ENCODE data around the gene TRIM41.

DNA sequence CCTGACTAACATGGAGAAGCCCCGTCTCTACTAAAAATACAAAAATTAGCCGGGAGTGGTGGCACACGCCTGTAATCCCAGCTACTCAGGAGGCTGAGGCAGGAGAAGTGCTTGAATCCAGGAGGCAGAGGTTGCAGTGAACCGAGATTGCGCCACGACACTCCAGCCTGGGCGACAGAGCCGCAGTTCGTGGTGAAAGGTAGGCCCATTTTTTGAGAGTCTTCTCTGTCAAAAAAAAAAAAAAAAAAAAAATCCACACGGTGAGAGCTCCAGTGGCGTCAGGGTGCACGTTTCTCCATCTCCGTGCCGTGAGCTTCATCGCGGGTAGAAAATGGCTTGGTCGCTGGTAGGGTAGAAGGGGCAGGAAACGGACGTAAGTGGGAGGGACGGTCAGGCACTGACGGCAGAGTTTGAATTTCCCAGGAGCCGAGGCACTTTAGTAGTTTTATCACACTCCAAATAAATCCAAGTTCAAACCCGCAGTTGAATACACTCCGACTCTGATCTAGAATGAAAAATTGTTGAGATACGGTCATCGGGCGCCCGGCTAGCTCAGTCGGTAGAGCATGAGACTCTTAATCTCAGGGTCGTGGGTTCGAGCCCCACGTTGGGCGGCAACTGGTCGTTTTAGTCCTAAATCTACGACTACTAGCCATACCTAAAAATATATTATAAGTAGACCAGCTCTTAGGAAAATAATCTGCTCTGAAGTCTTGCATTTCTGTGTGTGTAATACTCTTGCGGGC is 15.7 kb upstream of the TRIM41 start:
- TF ChIP-seq GATA2 (IDR thresholded peaks at IDR 0.05; ENCODE audit: low read depth, low read length) (peak; percentile 46), GATA3 (IDR thresholded peaks at IDR 0.05; ENCODE audit: low read depth, low read length) (no peak)

All from SH-SY5Y (cell line).